ENCODE measurements around the gene THRAP3. TPM values are rescaled to one million over a fixed set of nuclear protein-coding genes. Genes with fewer than 3 reads are reported as not detected.
A peak's percentile ranks its signal among the peaks of the same experiment; 100 is the strongest.

Gene THRAP3
- total RNA-seq, 4 donors from 2014 or later: 88.9 to 129 (median 115) TPM

- DNase-seq: peak in 1 of 2 donors; percentile 31
- 51 to 68% methylated on average over 5 to 6 of the region's 6 CpGs for WGBS, 2 donors
These were observed 16.9 kb upstream of the THRAP3 start for GRCh38 chr1:36207339-36207738.

DNA sequence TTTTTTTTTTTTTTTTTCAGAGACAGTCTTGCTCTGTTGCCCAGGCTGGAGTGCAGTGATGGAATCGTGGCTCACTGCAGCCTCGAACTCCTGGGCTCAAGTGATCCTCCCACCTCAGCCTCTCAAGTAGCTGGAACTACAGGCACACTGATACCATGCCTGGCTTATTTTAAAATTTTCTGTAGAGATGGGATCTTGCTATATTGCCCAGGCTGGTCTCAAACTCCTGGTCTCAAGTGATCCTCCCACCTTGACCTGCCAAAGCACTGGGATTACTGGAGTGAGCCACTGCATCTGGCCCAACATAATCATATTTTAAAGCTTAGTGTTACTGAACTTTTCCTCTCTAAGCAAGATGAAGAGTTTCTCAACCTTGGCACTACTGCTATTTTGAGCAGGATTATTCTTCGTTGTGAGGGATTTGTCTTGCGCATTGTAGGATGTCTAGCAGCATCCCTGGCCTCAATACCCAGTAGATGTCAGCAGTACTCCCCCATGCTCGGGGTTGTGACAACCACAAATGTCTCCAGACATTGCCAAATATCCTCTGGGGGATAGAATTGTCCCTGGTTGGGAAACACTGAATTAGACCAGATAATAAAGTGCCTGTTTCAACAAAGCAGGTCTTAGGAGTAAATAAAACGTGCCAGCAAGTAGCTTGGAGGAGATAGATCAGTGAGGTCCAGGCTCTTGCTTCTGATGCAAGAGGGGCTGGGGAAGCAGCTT, 15.1 kb upstream of the THRAP3 start:
- no peak for DNase-seq
- no peaks in the 10 kb centered on the region for H3K27me3 ChIP-seq
- TF ChIP-seq POLR2A (IDR thresholded peaks at IDR 0.05) (no peak), CTCF (IDR thresholded peaks at IDR 0.05) (no peak)
- peaks cover 14 to 27% of the 10 kb centered on the region in 2 donors for H3K4me1 ChIP-seq
- intact Hi-C loops (cut with DNase I): no loop called here
- H3K27ac ChIP-seq: no peak overlapping the region
- WGBS, 2 donors: 78 to 79% methylated on average over 5 to 6 of the region's 6 CpGs
- H3K9me3 ChIP-seq: no peaks in the 10 kb centered on the region
- no peak overlapping the region for H3K4me3 ChIP-seq (replicated peaks in 1 of 3)
- H3K36me3 ChIP-seq: no peaks in the 10 kb centered on the region

More at GRCh38 chr1:36207339-36207738, 16.9 kb upstream of the THRAP3 start:
- intact Hi-C loops (cut with DNase I): no loop called here
- Histone ChIP-seq H3K4me1 (peaks cover 25 to 39% of the 10 kb centered on the region in 2 donors), H3K27ac (no peak overlapping the region), H3K4me3 (replicated peaks in 1 of 3) (no peak overlapping the region), H3K27me3 (no peaks in the 10 kb centered on the region), H3K36me3 (no peaks in the 10 kb centered on the region), H3K9me3 (no peaks in the 10 kb centered on the region)
- no peak for TF ChIP-seq CTCF (IDR thresholded peaks at IDR 0.05)
- no peak for TF ChIP-seq POLR2A (IDR thresholded peaks at IDR 0.05)

GRCh38 chr1:36211307-36211706, 12.9 kb upstream of the THRAP3 start:
- H3K4me3 ChIP-seq (replicated peaks in 1 of 3): no peak overlapping the region
- no peaks in the 10 kb centered on the region for H3K9me3 ChIP-seq
- 94 to 97% methylated on average over 3 of the region's 3 CpGs for WGBS, 2 donors
- DNase-seq: no peak
- H3K4me1 ChIP-seq: peaks cover 0 to 13% of the 10 kb centered on the region in 2 donors
- intact Hi-C loops (cut with DNase I): no loop called here
- no peak overlapping the region for H3K27ac ChIP-seq
- no peaks in the 10 kb centered on the region for H3K27me3 ChIP-seq
- TF ChIP-seq POLR2A (IDR thresholded peaks at IDR 0.05): no peak
- no peak for TF ChIP-seq CTCF (IDR thresholded peaks at IDR 0.05)
- H3K36me3 ChIP-seq: no peaks in the 10 kb centered on the region

DNA sequence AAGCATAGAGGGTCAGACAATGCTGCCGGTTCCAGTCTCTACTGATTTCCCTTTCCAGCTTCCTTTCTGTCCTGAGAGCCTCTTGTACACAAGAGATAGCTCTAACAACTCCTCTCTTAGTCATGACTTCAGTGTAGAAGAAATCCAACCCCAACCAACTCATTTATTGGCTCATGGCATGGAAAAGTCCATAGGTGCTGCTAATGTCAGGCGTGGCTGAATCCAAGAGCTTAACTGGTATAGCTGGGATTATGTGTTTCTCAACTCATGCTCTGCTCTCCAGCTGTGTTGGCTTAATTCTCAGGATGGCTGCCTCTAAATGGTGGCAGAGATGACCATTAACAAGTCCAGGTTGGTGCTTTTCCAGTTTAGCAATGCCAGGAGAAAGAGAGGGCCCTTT, 12.4 kb upstream of the THRAP3 start:
- TF ChIP-seq POLR2A (IDR thresholded peaks at IDR 0.05) (no peak), CTCF (IDR thresholded peaks at IDR 0.05) (no peak)
- DNase-seq: no peak
- H3K4me3 ChIP-seq (replicated peaks in 1 of 3): no peak overlapping the region
- H3K9me3 ChIP-seq: no peaks in the 10 kb centered on the region
- no peaks in the 10 kb centered on the region for H3K36me3 ChIP-seq
- no peak overlapping the region for H3K27ac ChIP-seq
- 63 to 81% methylated on average over 2 of the region's 2 CpGs for WGBS, 2 donors
- H3K27me3 ChIP-seq: no peaks in the 10 kb centered on the region
- intact Hi-C loops (cut with DNase I): no loop called here
- peaks cover 0 to 13% of the 10 kb centered on the region in 2 donors for H3K4me1 ChIP-seq

- H3K9me3 ChIP-seq: no peaks in the 10 kb centered on the region
- no peaks in the 10 kb centered on the region for H3K27me3 ChIP-seq
- no peak for TF ChIP-seq CTCF (IDR thresholded peaks at IDR 0.05)
- no peak overlapping the region for H3K27ac ChIP-seq
- intact Hi-C loops (cut with DNase I): no loop called here
- DNase-seq: no peak
- WGBS, 2 donors: 79 to 85% methylated on average over 2 of the region's 2 CpGs
- H3K4me3 ChIP-seq (replicated peaks in 1 of 3): no peak overlapping the region
- no peaks in the 10 kb centered on the region for H3K36me3 ChIP-seq
- H3K4me1 ChIP-seq: peaks cover 0 to 6% of the 10 kb centered on the region in 2 donors
These were observed 11.5 kb upstream of the THRAP3 start for GRCh38 chr1:36212782-36213181.

Measured in thyroid gland (tissue), 4 donors.